ENCODE data around the gene C22orf39. TPM values are rescaled to one million over a fixed set of nuclear protein-coding genes. Genes with fewer than 3 reads are reported as not detected.

The C22orf39 gene
- total RNA-seq, 1 experiment from 2014 or later: 60.2 TPM

Other genes starting within 250 kb of the C22orf39 start
- 4.9 and 9.4 TPM in 2 replicates for gene CLTCL1, start 156.0 kb downstream of the C22orf39 start, total RNA-seq (2014; rRNA removed; shearing (Covaris generic))
- gene HIRA, start 16.0 kb downstream of the C22orf39 start, total RNA-seq (2014; rRNA removed; shearing (Covaris generic)): 41.5 and 45.5 TPM in 2 replicates
- gene MRPL40, start 15.2 kb downstream of the C22orf39 start, total RNA-seq (2014; rRNA removed; shearing (Covaris generic)): 48.9 and 61.5 TPM in 2 replicates
- gene UFD1, start 31.5 kb upstream of the C22orf39 start, total RNA-seq (2014; rRNA removed; shearing (Covaris generic)): 74.1 and 84.8 TPM in 2 replicates
- gene CDC45, start 32.2 kb upstream of the C22orf39 start, total RNA-seq (2014; rRNA removed; shearing (Covaris generic)): 43.4 and 46.7 TPM in 2 replicates
- not detected in 2 replicates for gene CLDN5, start 76.7 kb upstream of the C22orf39 start, total RNA-seq (2014; rRNA removed; shearing (Covaris generic))

Data from G401 (cell line).